Hematopoietic multipotent progenitor cell treated with erythropoietin and hydrocortisone succinate and interleukin-3 and kit ligand, for 6 days (in vitro differentiated cells): ENCODE measurements around the gene LRRN4.
"Not testable (repeated sequence)": the region's sequence is repeated elsewhere in the genome, so short reads cannot be mapped to it uniquely, and the experiment has no call there.

Source experiments
- DNase-seq: peaks from one replicate; pipeline ENCODE4 v3.0.0-alpha.2; 2015

LRRN4 gene

GRCh38 chr20:6058684-6059295 is 4.9 kb upstream of the LRRN4 start:
- DNase-seq: no peak

- peak; percentile 42 for DNase-seq
These were observed 3.8 kb upstream of the LRRN4 start for GRCh38 chr20:6057691-6058090.

DNA sequence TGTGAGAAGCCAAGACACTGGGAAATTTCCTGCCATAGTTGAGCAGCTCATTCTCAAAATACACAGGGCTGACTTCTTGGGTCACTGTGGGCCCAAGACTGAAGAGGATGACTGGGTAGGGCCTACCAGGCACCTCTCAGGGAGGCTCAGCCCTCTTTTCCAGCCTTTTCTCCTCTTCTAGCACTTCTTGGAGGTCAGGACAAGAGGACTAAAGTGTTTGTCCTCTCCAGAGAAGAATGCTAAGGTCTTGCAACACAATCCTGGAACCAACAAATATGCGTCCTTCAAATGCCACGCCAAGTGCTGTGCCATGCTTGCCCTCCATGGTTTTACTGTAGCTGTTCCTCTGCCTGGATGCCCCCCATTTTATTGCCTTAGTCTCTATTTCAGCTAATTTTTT is 3.3 kb upstream of the LRRN4 start:
- no peak for DNase-seq

DNA sequence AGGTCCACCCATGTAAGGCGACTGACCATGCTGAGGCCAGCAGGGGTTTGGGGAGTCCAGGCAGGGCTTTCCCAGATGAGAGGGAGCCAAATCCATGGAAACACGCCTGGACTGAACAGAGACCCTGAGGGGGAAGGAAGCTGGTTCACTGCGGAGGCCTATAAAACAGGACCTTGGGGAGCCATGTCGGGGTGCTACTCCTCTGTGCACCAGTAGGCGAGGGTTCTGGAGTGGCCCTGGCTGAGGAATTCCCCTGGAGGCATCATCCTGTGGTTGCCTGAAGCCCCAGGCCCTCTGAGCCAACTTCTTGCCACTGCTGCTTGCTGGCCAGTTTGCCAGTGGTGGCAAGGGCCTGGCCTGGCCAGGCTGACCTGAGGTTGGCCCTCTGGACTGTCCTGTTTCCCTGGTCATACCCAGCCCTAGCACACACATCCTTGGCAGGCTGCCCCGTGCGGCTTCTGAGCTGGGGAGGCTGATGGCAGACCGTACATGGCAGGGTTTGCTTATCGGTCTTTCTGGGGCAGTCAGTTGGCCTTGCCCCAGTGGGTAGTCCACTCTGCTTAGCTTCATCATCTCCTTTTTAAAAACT is 2.2 kb upstream of the LRRN4 start:
- no peak for DNase-seq

- DNase-seq: no peak
These were observed 1.4 kb upstream of the LRRN4 start for GRCh38 chr20:6055161-6055783.

GRCh38 chr20:6054689-6055051 is 810 bp upstream of the LRRN4 start:
- not testable (repeated sequence) for DNase-seq

- no peak for DNase-seq
These were observed 640 bp downstream of the LRRN4 start for GRCh38 chr20:6053064-6053775.

DNA sequence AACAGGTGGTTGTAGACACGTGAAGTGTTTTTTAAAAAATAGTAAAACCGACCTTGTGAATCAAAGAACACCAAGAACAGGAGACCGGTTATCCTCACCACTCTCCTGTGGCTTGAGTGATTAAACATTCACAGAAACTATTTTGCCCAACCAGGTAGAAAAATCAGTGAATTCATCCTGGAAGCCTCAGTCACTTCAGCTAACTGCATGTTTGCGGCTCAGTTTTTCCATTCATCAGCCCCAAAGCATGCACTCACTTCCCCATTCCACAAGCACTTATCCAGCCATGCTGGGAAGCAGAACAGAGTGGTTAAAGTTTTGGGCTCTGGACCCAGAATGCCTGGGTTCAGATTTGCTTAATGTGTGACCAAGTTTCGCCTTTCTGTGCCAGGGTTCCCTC is 2.4 kb downstream of the LRRN4 start:
- no peak for DNase-seq

- no peak for DNase-seq
These were observed 5.5 kb downstream of the LRRN4 start for GRCh38 chr20:6048391-6048790.

- no peak for DNase-seq
These were observed 7.4 kb downstream of the LRRN4 start for GRCh38 chr20:6046432-6046831.

DNA sequence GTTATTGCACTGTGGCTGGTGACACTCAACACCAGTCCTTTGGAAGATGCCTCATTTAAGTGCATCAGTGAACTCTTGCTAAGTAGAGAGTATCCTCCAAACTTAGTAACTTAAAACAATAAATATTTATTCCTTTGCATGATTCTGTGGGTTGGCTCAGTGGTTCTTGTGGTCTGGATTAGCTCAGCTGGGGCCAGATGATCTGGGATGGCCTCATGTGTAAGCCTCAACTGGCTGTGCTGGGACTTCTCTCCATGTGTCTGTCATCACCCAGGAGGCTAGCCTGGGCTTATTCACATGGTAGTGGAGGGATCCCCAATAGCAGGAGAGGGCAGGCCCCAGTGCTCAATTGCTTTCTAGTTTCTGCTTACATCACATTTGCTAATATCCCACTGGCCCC is 8.3 kb downstream of the LRRN4 start:
- no peak for DNase-seq

- DNase-seq: no peak
These were observed 9.7 kb downstream of the LRRN4 start for GRCh38 chr20:6044115-6044514.

GRCh38 chr20:6041808-6042265 is 12.0 kb downstream of the LRRN4 start:
- DNase-seq: no peak

- DNase-seq: no peak
These were observed 12.7 kb downstream of the LRRN4 start for GRCh38 chr20:6040958-6041807.

DNA sequence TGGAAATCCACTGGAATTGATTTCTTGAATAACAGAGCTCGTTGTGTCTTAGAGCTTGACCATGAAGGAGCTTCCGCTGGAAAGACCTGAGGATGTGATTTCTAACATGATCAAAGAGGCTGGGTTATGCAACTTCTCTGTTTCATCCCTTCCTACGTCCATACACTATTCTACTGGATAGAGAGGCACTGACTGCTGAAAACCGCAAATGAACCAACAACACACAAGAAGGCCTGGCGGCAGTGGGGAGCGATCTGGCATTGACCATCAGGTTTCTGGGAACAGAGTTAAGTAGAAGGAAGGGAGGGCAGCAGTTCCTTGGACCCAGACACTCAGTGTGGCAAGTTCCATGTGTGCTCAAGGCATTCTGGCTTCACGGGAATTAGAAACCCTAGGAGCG is 13.3 kb downstream of the LRRN4 start:
- no peak for DNase-seq

GRCh38 chr20:6039766-6040165 is 14.1 kb downstream of the LRRN4 start:
- no peak for DNase-seq

- no peak for DNase-seq
These were observed 15.6 kb downstream of the LRRN4 start for GRCh38 chr20:6038256-6038655.

- no peak for DNase-seq
These were observed 16.8 kb downstream of the LRRN4 start for GRCh38 chr20:6037082-6037481.

DNA sequence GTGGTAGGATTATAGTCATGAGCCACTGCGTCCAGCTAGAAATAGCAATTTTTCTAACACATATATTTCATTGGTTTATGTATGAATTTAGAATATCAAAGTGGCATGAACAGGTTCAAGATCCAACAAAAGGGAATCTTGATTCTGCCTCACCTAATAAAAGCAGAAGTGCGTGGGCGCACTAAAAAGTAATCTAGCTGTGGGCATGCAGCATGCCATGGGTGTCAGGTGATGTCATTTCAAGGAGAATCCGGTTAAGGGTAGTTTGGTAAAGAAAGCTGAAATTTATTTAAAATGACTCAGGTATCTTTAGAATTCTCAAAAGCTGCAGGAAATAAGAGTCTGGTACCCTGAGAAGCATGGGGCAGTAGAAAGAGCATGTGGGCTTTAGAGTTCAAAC is 17.6 kb downstream of the LRRN4 start:
- no peak for DNase-seq

GRCh38 chr20:6034134-6034969 is 19.5 kb downstream of the LRRN4 start:
- no peak for DNase-seq

DNA sequence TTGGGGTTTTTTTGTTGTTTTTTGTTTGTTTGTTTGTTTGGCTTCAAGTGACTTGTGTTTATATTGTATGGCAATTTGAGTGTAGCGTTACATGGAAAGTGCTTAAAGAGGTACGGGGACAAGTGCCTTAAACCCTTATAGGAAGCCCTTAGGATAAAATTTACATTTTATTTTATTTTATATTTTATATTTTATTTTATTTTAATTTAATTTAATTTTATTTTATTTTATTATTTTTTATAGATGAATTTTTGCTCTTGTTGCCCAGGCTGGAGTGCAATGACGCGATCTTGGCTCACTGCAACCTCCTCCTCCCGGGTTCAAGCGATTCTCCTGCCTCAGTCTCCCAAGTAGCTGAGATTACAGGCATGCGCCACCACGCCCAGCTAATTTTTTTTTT is 21.0 kb downstream of the LRRN4 start:
- not testable (repeated sequence) for DNase-seq

DNA sequence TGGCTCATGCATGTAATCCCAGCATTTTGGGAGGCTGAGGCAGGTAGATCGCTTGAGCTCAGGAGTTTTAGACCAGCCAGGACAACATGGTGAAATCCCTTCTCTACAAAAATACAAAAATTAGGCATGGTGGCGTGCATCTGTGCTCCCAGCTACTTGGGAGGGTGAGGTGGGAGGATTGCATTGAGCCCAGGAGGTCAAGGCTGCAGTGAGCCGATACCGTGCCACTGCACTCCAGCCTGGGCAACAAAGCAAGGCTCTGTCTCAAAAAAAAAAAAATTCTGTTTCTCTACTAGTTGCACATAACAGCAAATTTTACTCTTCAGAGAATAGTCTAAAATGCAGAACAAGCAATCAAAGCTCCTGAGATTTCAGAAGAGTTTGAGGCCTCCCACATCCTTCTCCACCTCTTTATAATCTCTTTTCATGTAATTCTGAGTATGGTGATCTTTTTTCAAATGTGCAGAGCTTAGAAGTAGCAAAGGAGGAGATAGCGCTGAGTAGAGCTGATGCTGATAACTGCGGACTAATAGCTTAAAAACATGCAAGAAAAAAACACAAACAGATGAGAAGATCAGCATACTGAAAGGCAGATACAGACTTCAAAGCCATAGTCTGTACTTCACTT is 23.3 kb downstream of the LRRN4 start:
- no peak for DNase-seq
